Gastroesophageal sphincter (tissue), 4 donors: ENCODE data around the gene MCRIP1. TPM values are rescaled to one million over a fixed set of nuclear protein-coding genes. Genes with fewer than 3 reads are reported as not detected.

Source experiments
- ATAC-seq: fragments of 150-250 bp; one replicate; pipeline ENCODE4 v1.9.1; 2016; ENCODE audit warnings: mild to moderate bottlenecking, moderate library complexity
- H3K27ac ChIP-seq, 4 donors: fragments of 200-600 bp; sonication (generic) in 3 of 4; 1 replicate in 3 of 4; 2 replicates in 1 of 4; pipeline ENCODE4 v1.5.1; 2016 to 2019
- H3K27me3 ChIP-seq: fragments of 200-600 bp; sonication (generic); one replicate; pipeline ENCODE4 v1.5.1; 2019
- H3K36me3 ChIP-seq, 2 donors: fragments of 200-600 bp; sonication (generic); one replicate each; pipeline ENCODE4 v1.5.1; 2019; ENCODE audit warnings: control low read depth in 1 of 2
- H3K4me1 ChIP-seq, 3 donors: fragments of 200-600 bp; sonication (generic); 1 replicate in 2 of 3; 2 replicates in 1 of 3; pipeline ENCODE4 v1.5.1; 2016 to 2019; ENCODE audit warnings: control low read depth in 2 of 3
- H3K4me3 ChIP-seq, 2 donors: fragments of 200-600 bp; sonication (generic); one replicate each; pipeline ENCODE4 v1.5.1; 2019; ENCODE audit warnings: mild to moderate bottlenecking in 1 of 2, moderate library complexity in 1 of 2
- H3K9me3 ChIP-seq, 3 donors: fragments of 200-600 bp; sonication (generic); one replicate each; pipeline ENCODE4 v1.5.1; 2017 to 2019; ENCODE audit warnings: control low read depth in 2 of 3
- CTCF ChIP-seq, 4 experiments: fragments of 200-600 bp in 2 of 4; fragments of 450-650 bp in 2 of 4; sonication (generic) in 1 of 4; IDR thresholded peaks; one replicate each; pipeline ENCODE4 v1.5.1; 2017 to 2019; ENCODE audit warnings: antibody characterized with exemption in 4 of 4, mild to moderate bottlenecking in 2 of 4, moderate library complexity in 2 of 4
- EP300 ChIP-seq: sonication (generic); formaldehyde crosslinking; IDR thresholded peaks from one replicate; pipeline ENCODE4 v1.6.1; 2017; ENCODE audit warnings: antibody characterized with exemption, mild to moderate bottlenecking
- POLR2A ChIP-seq, 2 donors: fragments of 450-650 bp; IDR thresholded peaks; one replicate each; pipeline ENCODE4 v1.6.1; 2017; ENCODE audit warnings: antibody characterized with exemption in 2 of 2, mild to moderate bottlenecking in 2 of 2, moderate library complexity in 1 of 2
- POLR2AphosphoS5 ChIP-seq: sonication (generic); formaldehyde crosslinking; IDR thresholded peaks from one replicate; pipeline ENCODE4 v1.6.1; 2017; ENCODE audit warnings: antibody characterized with exemption
- WGBS, 2 donors: methylation state at CpG; one replicate each; pipeline ENCODE4 v1.1.5; 2018; ENCODE audit warnings: low coverage in 1 of 2; 5-methylcytosine and 5-hydroxymethylcytosine counted together
- total RNA-seq, 4 donors: library from RNA; depleted of rRNA; stranded (reverse); fragments of >200 nt; gene quantifications; one replicate each; pipeline ENCODE4 v1.1.0, GENCODE V29; 2016

Gene MCRIP1
- total RNA-seq, 4 donors from 2014 or later, result 70.4 to 131 (median 85.9) TPM

- TF ChIP-seq POLR2A (IDR thresholded peaks at IDR 0.05), result no peak
- TF ChIP-seq POLR2AphosphoS5, result no peak
- no peak for TF ChIP-seq EP300
- no peak for TF ChIP-seq CTCF (IDR thresholded peaks at IDR 0.05)
- Histone ChIP-seq H3K27me3 (peaks cover 88% of the 10 kb centered on the region), H3K27ac (no peak overlapping the region), H3K36me3 (no peaks in the 10 kb centered on the region), H3K9me3 (no peaks in the 10 kb centered on the region), H3K4me3 (no peak overlapping the region), H3K4me1 (no peaks in the 10 kb centered on the region)
- no peak for ATAC-seq
- 39 to 52% methylated on average over 2 of the region's 2 CpGs for WGBS, 2 donors
Measured at GRCh38 chr17:81815646-81815986, 17.5 kb downstream of the MCRIP1 start.

DNA sequence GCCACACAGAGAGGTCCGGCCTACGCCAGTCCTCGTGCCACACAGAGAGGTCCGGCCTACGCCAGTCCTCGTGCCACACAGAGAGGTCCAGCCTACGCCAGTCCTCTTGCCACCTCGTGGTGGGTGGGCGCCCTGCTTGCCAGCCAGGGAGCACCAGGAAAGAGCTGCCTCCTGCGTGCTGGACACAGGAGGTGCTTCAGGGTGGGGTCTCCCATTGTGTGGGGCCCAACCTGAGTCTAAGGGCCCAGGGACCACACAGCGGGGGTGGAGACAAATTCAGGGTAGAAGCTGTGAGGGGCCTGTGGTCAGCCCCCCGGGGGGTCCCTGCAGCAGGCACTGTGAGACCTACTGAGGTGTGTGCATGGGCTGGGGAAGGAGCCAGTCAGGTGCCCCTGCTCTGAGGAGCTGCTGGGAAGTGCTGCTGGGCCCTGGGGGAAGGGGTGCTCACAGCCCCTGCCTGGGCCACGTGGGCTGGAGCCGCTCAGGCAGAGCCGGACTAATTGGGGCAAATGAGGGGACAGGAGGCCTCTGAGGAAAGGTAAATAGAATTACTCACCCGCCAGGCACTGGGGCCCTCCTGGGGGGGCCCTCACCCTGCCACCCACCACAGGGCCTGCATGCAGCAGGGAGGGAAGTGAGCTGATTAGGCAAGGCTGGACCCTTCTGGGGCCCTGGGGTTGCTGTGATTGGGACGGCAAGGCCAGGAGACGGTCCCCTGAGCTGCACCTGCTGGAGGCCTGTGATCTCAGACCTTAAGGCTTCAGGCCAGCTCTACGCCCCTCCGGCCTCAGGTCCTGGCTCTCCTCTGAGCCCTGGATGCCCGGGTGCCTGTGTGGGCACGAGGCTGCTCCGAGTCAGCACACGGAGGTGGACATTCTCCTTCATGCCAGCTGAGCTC lies 18.1 kb downstream of the MCRIP1 start:
- no peaks in the 10 kb centered on the region for H3K9me3 ChIP-seq
- H3K27me3 ChIP-seq, result peaks cover 92% of the 10 kb centered on the region
- H3K4me1 ChIP-seq, result no peaks in the 10 kb centered on the region
- no peak for TF ChIP-seq POLR2A (IDR thresholded peaks at IDR 0.05)
- TF ChIP-seq EP300, result no peak
- TF ChIP-seq CTCF (IDR thresholded peaks at IDR 0.05), result no peak
- no peak for TF ChIP-seq POLR2AphosphoS5
- no peak overlapping the region for H3K4me3 ChIP-seq
- WGBS, 2 donors, result 20% methylated on average over 1 of the region's 24 CpGs; no CpG with 5 or more reads in 1 of the 2 donors
- H3K36me3 ChIP-seq, result no peaks in the 10 kb centered on the region
- no peak for ATAC-seq
- no peak overlapping the region for H3K27ac ChIP-seq

DNA sequence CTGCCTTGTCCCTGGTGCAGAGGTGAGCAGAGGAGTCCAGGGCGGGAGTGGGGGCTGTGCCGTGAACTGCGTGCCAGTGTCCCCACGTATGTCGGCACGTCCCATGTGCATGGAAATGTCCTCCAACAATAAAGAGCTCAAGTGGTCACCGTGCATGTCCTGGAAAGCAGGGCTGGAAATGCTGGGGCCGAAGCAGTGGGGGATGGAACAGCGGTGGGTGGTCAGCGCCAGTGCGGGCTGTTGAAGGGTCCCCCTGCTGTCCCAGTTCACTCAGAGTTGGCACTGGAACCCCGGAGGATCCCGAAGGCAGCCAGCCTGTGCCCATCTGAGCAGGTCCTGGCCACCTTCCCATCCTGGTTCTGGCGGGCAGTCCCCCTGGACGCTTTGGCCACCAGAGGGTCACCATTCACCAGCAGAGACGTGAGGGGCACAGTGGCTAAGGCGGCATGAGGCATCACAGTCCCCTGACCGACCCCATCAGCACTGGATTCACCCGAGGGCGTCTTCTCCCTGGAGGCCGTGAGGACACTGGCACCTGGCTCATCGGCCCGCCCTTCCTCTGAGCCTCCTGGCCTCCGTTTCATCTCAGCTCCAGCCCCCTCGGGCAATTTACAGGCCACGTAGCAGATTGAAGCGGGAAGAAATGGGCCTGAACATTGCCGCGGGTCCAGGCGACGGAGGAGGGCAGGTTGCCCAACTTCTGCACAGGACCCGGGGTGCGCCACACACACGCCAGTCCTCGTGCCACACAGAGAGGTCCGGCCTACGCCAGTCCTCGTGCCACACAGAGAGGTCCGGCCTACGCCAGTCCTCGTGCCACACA lies 19.0 kb downstream of the MCRIP1 start:
- no peak overlapping the region for H3K27ac ChIP-seq
- H3K36me3 ChIP-seq, result no peaks in the 10 kb centered on the region
- ATAC-seq, result no peak
- peaks cover 92% of the 10 kb centered on the region for H3K27me3 ChIP-seq
- TF ChIP-seq POLR2AphosphoS5 (no peak), POLR2A (IDR thresholded peaks at IDR 0.05) (no peak), EP300 (no peak), CTCF (IDR thresholded peaks at IDR 0.05) (no peak)
- H3K9me3 ChIP-seq, result no peaks in the 10 kb centered on the region
- no peaks in the 10 kb centered on the region for H3K4me1 ChIP-seq
- 40% methylated on average over 1 of the region's 41 CpGs; no CpG with 5 or more reads in 1 of the 2 donors for WGBS, 2 donors
- H3K4me3 ChIP-seq, result no peak overlapping the region

DNA sequence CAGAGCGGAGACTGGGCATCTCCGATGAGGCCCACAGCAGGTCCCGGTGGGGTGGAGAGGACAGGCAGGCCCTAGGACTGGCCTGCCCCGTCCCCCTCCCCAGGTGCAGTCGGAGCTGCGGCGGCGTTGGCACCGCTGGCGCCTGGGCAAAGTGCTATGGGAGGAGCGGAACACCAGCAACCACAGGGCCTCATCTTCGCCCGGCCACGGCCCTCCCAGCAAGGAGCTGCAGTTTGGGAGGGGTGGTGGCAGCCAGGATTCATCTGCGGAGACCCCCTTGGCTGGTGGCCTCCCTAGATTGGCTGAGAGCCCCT lies 19.8 kb downstream of the MCRIP1 start:
- WGBS, 2 donors, result 94% methylated on average over 7 of the region's 15 CpGs; no CpG with 5 or more reads in 1 of the 2 donors
- Histone ChIP-seq H3K4me1 (no peaks in the 10 kb centered on the region), H3K4me3 (no peak overlapping the region), H3K9me3 (no peaks in the 10 kb centered on the region), H3K27me3 (peaks cover 95% of the 10 kb centered on the region), H3K36me3 (no peaks in the 10 kb centered on the region), H3K27ac (no peak overlapping the region)
- ATAC-seq, result no peak
- no peak for TF ChIP-seq POLR2AphosphoS5
- TF ChIP-seq POLR2A (IDR thresholded peaks at IDR 0.05), result no peak
- no peak for TF ChIP-seq CTCF (IDR thresholded peaks at IDR 0.05)
- no peak for TF ChIP-seq EP300
